Endothelial cell of umbilical vein (primary cell): ENCODE data around the gene CYP19A1. TPM values are rescaled to one million over a fixed set of nuclear protein-coding genes. Genes with fewer than 3 reads are reported as not detected.
"Not testable (repeated sequence)": the region's sequence is repeated elsewhere in the genome, so short reads cannot be mapped to it uniquely, and the experiment has no call there.

Experiments used
- BruUV-seq: library from RNA; stranded (reverse); fragments of 400-500 nt; replicated peaks from 2 replicates; lab custom pipeline; 2021; lab: Mats Ljungman, UMichigan
- CTCF ChIA-PET: fragments of 300-600, 350-600 bp; sonication (Branson Sonifier 250); formaldehyde crosslinking; loops from one replicate; lab custom pipeline; 2021; ENCODE audit warnings: antibody characterized with exemption, inconsistent platforms; lab: Charles Lee
- POLR2A ChIA-PET: fragments of 300-600, 350-600 bp; sonication (Branson Sonifier 250); formaldehyde crosslinking; loops from one replicate; lab custom pipeline; 2021; ENCODE audit warnings: antibody characterized with exemption, inconsistent platforms; lab: Charles Lee
- DNase-seq: peaks from one replicate; pipeline ENCODE4 v3.0.0-alpha.2; 2011; ENCODE audit warnings: low read depth, low spot score
- FAIRE-seq: peaks from 2 replicates; lab custom pipeline; 2011; peaks lifted over from hg19 to GRCh38; lab: Jason Lieb, UNC
- H2AFZ ChIP-seq: 2 replicates; pipeline ENCODE4 v1.6.0; 2012; ENCODE audit warnings: low read depth, low read length, control low read depth, inconsistent platforms
- H3K27ac ChIP-seq: 2 replicates; pipeline ENCODE4 v1.5.1; 2011; ENCODE audit warnings: low read depth, mild to moderate bottlenecking, control low read depth, low read length, moderate library complexity; ENCODE audit not compliant: insufficient read depth
- H3K27me3 ChIP-seq, 2 experiments: 2 replicates each; pipeline versions ENCODE4 v1.6.0 to v1.6.1; 2011; ENCODE audit warnings: low read length in 2 of 2, mixed read lengths in 1 of 2; ENCODE audit not compliant: control insufficient read depth in 2 of 2, insufficient read depth in 2 of 2
- H3K36me3 ChIP-seq, 2 experiments: 2 replicates in 1 of 2; 3 replicates in 1 of 2; pipeline ENCODE4 v1.5.1; 2011; ENCODE audit warnings: low read length in 2 of 2, mild to moderate bottlenecking in 1 of 2, moderate library complexity in 1 of 2; ENCODE audit not compliant: control insufficient read depth in 2 of 2, insufficient read depth in 2 of 2; ENCODE audit errors: extremely low read depth in 1 of 2
- H3K4me1 ChIP-seq: 3 replicates; pipeline ENCODE4 v1.5.1; 2011; ENCODE audit warnings: mild to moderate bottlenecking, low read length; ENCODE audit not compliant: control insufficient read depth, insufficient read depth; ENCODE audit errors: extremely low read depth
- H3K4me2 ChIP-seq: 2 replicates; pipeline ENCODE4 v1.6.1; 2011; ENCODE audit warnings: low read length, control low read depth, mixed read lengths; ENCODE audit not compliant: insufficient read depth
- H3K4me3 ChIP-seq, 3 experiments: fragments of 200-600 bp in 1 of 3; sonication (generic), shearing (Covaris generic) in 1 of 3; replicated peaks in 1 of 3; 2 replicates each; pipeline ENCODE4 v1.5.1; 2011 to 2016; ENCODE audit warnings: control low read depth in 3 of 3, low read length in 3 of 3, mild to moderate bottlenecking in 2 of 3, inconsistent platforms in 1 of 3, low read depth in 1 of 3, moderate library complexity in 1 of 3; ENCODE audit not compliant: insufficient read depth in 1 of 3
- H3K79me2 ChIP-seq: 2 replicates; pipeline ENCODE4 v1.6.0; 2012; ENCODE audit warnings: low read length, inconsistent platforms; ENCODE audit not compliant: control insufficient read depth, insufficient read depth
- H3K9ac ChIP-seq: replicated peaks from 2 replicates; pipeline ENCODE3; 2011; ENCODE audit warnings: low read length, control low read depth; ENCODE audit not compliant: insufficient read depth; ENCODE audit errors: extremely low read depth
- H3K9me1 ChIP-seq: replicated peaks from 3 replicates; pipeline ENCODE4 v1.6.0; 2011; ENCODE audit warnings: mild to moderate bottlenecking, low read length; ENCODE audit not compliant: control insufficient read depth, insufficient read depth; ENCODE audit errors: extremely low read depth
- H3K9me3 ChIP-seq: replicated peaks from 2 replicates; pipeline ENCODE4 v1.5.1; 2012; ENCODE audit warnings: low read length, inconsistent platforms; ENCODE audit not compliant: control insufficient read depth, insufficient read depth
- H4K20me1 ChIP-seq: replicated peaks from 2 replicates; pipeline ENCODE3; 2011; ENCODE audit warnings: mild to moderate bottlenecking, low read length; ENCODE audit not compliant: control insufficient read depth, insufficient read depth; ENCODE audit errors: extremely low read depth
- EZH2 ChIP-seq: IDR thresholded peaks from 2 replicates; pipeline ENCODE4 v1.6.1; 2012; ENCODE audit warnings: borderline replicate concordance, low read depth, mild to moderate bottlenecking, moderate library complexity, low read length, inconsistent platforms; ENCODE audit not compliant: severe bottlenecking
- FOS ChIP-seq: IDR thresholded peaks from 2 replicates; pipeline ENCODE4 v1.6.1; 2011; ENCODE audit warnings: mild to moderate bottlenecking, low read length, moderate library complexity, borderline replicate concordance; ENCODE audit not compliant: insufficient read depth
- GATA2 ChIP-seq: IDR thresholded peaks from 2 replicates; pipeline ENCODE4 v1.7.0; 2011; ENCODE audit warnings: low read depth, mild to moderate bottlenecking, moderate library complexity, mixed read lengths, low read length; ENCODE audit not compliant: insufficient read length, insufficient read depth
- JUN ChIP-seq: IDR thresholded peaks from 2 replicates; pipeline ENCODE4 v1.6.1; 2011; ENCODE audit warnings: borderline replicate concordance, low read depth; ENCODE audit not compliant: insufficient read length, insufficient read depth
- MAX ChIP-seq: IDR thresholded peaks from 2 replicates; pipeline ENCODE4 v1.6.1; 2011; ENCODE audit not compliant: insufficient read depth, insufficient read length
- MYC ChIP-seq: IDR thresholded peaks from one replicate; pipeline ENCODE4 v1.6.1; 2011; ENCODE audit warnings: mild to moderate bottlenecking, low read depth, low read length
- POLR2A ChIP-seq: IDR thresholded peaks from 2 replicates; pipeline ENCODE4 v1.6.1; 2012; ENCODE audit warnings: low read depth, mild to moderate bottlenecking, control low read depth, low read length
- POLR2AphosphoS5 ChIP-seq: IDR thresholded peaks from 2 replicates; pipeline ENCODE4 v1.6.1; 2012; ENCODE audit warnings: low read depth, mild to moderate bottlenecking, control low read depth, low read length, moderate library complexity; ENCODE audit not compliant: insufficient read depth
- dilution Hi-C: fragments of 300-500 bp; cut with MboI; formaldehyde crosslinking; loops from one replicate; pipeline ENCODE4 v1.15.0; 2019; ENCODE audit warnings: low sequenced_read_pairs; ENCODE audit not compliant: extremely low pct_ligation_motif_present
- intact Hi-C: fragments of 100-400 bp; cut with micrococcal nuclease; formaldehyde crosslinking; loops from one replicate; pipeline ENCODE4 v1.10.0; 2022
- polyA plus RNA-seq, 4 experiments: library from polyadenylated mRNA; depleted of rRNA in 3 of 4; stranded (reverse) in 3 of 4; unstranded in 1 of 4; fragments of >200 nt; gene quantifications; 2 replicates each; pipeline versions ENCODE4 v1.2.1 to v1.2.3, GENCODE V29; 2011 to 2012; ENCODE audit warnings: missing spikeins in 1 of 4
- total RNA-seq: library from RNA; stranded (reverse); gene quantifications from 2 replicates; pipeline ENCODE4 v1.2.3, GENCODE V29; 2021
- TF ChIP-seq, protein P1 (sequence below), 2 donors: IDR thresholded peaks; 1 replicate in 1 of 2; 2 replicates in 1 of 2; pipeline ENCODE4 v1.5.1; 2011; ENCODE audit warnings: low read length in 2 of 2, mild to moderate bottlenecking in 2 of 2, moderate library complexity in 2 of 2, control low read depth in 1 of 2, inconsistent platforms in 1 of 2, low read depth in 1 of 2; ENCODE audit not compliant: insufficient read depth in 1 of 2; ENCODE audit errors: extremely low read depth in 1 of 2

The CYP19A1 gene
- total and polyA plus RNA-seq, 2 donors (not counting 3 experiments of a cell fraction or from before 2014, with no cell fraction given), result not detected

- Histone ChIP-seq H3K4me2 (no peak overlapping the region), H3K4me1 (no peaks in the 10 kb centered on the region), H3K27ac (no peak overlapping the region), H3K9me1 (no peaks in the 10 kb centered on the region), H3K36me3 (no peaks in the 10 kb centered on the region), H3K27me3 (peaks cover 48 to 64% of the 10 kb centered on the region in 2 experiments), H3K9ac (no peak overlapping the region), H2AFZ (no peak overlapping the region), H4K20me1 (no peaks in the 10 kb centered on the region), H3K4me3 (no peak overlapping the region), H3K79me2 (no peaks in the 10 kb centered on the region), H3K9me3 (no peaks in the 10 kb centered on the region)
- intact Hi-C loops (no loop called here), dilution Hi-C loops (no loop called here)
- CTCF ChIA-PET, result no interaction called here
- no TSS peak for BruUV-seq
- no peak for FAIRE-seq
- DNase-seq, result no peak
- POLR2A ChIA-PET, result no interaction called here
- TF ChIP-seq POLR2AphosphoS5 (no peak), GATA2 (no peak), POLR2A (no peak), MAX (no peak), FOS (no peak), MYC (no peak), JUN (no peak), EZH2 (no peak)
- TF ChIP-seq, protein P1, sequence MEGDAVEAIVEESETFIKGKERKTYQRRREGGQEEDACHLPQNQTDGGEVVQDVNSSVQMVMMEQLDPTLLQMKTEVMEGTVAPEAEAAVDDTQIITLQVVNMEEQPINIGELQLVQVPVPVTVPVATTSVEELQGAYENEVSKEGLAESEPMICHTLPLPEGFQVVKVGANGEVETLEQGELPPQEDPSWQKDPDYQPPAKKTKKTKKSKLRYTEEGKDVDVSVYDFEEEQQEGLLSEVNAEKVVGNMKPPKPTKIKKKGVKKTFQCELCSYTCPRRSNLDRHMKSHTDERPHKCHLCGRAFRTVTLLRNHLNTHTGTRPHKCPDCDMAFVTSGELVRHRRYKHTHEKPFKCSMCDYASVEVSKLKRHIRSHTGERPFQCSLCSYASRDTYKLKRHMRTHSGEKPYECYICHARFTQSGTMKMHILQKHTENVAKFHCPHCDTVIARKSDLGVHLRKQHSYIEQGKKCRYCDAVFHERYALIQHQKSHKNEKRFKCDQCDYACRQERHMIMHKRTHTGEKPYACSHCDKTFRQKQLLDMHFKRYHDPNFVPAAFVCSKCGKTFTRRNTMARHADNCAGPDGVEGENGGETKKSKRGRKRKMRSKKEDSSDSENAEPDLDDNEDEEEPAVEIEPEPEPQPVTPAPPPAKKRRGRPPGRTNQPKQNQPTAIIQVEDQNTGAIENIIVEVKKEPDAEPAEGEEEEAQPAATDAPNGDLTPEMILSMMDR (IDR thresholded peaks at IDR 0.05; ENCODE audit: extremely low read depth in 1 of 2, insufficient read depth in 1 of 2, low read depth in 1 of 2, low read length in 2 of 2), result no peak
These were observed 75.9 kb downstream of the CYP19A1 start for GRCh38 chr15:51262463-51262862.

GRCh38 chr15:51261113-51261512, 77.3 kb downstream of the CYP19A1 start:
- H3K9me1 ChIP-seq, CTCF ChIA-PET, H2AFZ ChIP-seq, H3K36me3 ChIP-seq, H4K20me1 ChIP-seq, H3K4me1 ChIP-seq, H3K4me2 ChIP-seq, H3K27ac ChIP-seq, BruUV-seq, POLR2A ChIA-PET, dilution Hi-C loops, H3K79me2 ChIP-seq, DNase-seq, intact Hi-C loops, FAIRE-seq, H3K9me3 ChIP-seq, H3K4me3 ChIP-seq, H3K9ac ChIP-seq: not testable (repeated sequence)
- H3K27me3 ChIP-seq, result peaks cover 39 to 55% of the 10 kb centered on the region in 2 experiments
